Mesothelial cell of epicardium (in vitro differentiated cells): ENCODE data around the gene DDX20. TPM values are rescaled to one million over a fixed set of nuclear protein-coding genes. Genes with fewer than 3 reads are reported as not detected.

Experiments
- DNase-seq, 2 experiments: peaks; one replicate each; pipeline ENCODE4 v3.0.0; 2021; ENCODE audit warnings: low spot score in 2 of 2; ENCODE audit not compliant: unreplicated experiment in 2 of 2
- H3K27ac Mint-ChIP-seq: 2 replicates; pipeline ENCODE4 v1.8.0; 2021; ENCODE audit warnings: mixed read lengths
- H3K27me3 Mint-ChIP-seq: 2 replicates; pipeline ENCODE4 v1.8.0; 2021; ENCODE audit warnings: low read depth, mixed read lengths
- H3K36me3 Mint-ChIP-seq: 2 replicates; pipeline ENCODE4 v1.8.0; 2021; ENCODE audit warnings: mixed read lengths
- H3K4me1 Mint-ChIP-seq: 2 replicates; pipeline ENCODE4 v1.8.0; 2021; ENCODE audit warnings: mixed read lengths
- H3K4me3 Mint-ChIP-seq: 2 replicates; pipeline ENCODE4 v1.8.0; 2021; ENCODE audit warnings: mild to moderate bottlenecking, moderate library complexity, mixed read lengths
- H3K9me3 Mint-ChIP-seq: 2 replicates; pipeline ENCODE4 v1.8.0; 2021; ENCODE audit warnings: mixed read lengths
- total RNA-seq: library from RNA; stranded (reverse); gene quantifications from 3 replicates; pipeline ENCODE4 v1.2.1, GENCODE V29; 2021
- TF ChIP-seq, protein P1 (sequence below): fragments of 200-600 bp; sonication (generic); IDR thresholded peaks from one replicate; pipeline ENCODE4 v1.5.0; 2021; ENCODE audit warnings: antibody characterized with exemption; ENCODE audit not compliant: unreplicated experiment

Gene DDX20
- total RNA-seq, 1 donor from 2014 or later: 16.5 TPM

DNA sequence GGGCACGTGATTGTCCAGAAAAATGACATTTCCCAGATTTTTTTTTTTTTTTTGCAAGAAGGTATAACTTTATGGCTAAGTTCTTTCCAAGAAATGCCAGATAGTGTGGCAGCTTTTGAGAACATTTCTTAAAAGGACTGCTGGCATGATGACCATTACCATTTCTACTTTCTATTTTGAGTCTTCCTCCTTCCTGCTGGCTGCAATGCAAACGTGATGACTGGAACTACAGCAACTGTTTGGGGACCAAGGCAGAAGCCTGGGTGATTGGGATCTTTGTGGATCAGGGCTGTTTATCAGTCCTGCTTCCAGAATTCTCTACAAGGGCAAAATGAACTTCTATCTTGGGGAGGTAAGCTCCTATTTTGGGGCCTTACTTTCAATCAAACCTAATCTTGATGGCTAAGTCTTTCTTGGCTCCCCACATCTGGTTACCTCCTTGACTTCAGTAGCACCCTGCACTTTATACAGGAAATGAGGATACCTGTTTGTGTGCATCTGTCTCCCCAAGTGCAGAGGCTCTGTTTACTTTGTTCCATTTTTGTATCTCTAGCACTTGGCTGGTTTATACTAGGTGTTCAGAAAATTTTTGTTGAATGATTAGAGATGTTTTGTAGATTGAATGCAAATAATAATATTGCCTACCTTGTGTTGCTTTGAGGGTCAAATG is 3.7 kb upstream of the DDX20 start:
- H3K27ac Mint-ChIP-seq: no peak overlapping the region
- TF ChIP-seq, protein P1, sequence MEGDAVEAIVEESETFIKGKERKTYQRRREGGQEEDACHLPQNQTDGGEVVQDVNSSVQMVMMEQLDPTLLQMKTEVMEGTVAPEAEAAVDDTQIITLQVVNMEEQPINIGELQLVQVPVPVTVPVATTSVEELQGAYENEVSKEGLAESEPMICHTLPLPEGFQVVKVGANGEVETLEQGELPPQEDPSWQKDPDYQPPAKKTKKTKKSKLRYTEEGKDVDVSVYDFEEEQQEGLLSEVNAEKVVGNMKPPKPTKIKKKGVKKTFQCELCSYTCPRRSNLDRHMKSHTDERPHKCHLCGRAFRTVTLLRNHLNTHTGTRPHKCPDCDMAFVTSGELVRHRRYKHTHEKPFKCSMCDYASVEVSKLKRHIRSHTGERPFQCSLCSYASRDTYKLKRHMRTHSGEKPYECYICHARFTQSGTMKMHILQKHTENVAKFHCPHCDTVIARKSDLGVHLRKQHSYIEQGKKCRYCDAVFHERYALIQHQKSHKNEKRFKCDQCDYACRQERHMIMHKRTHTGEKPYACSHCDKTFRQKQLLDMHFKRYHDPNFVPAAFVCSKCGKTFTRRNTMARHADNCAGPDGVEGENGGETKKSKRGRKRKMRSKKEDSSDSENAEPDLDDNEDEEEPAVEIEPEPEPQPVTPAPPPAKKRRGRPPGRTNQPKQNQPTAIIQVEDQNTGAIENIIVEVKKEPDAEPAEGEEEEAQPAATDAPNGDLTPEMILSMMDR: no peak
- H3K9me3 Mint-ChIP-seq: no peaks in the 10 kb centered on the region
- H3K36me3 Mint-ChIP-seq: no peaks in the 10 kb centered on the region
- no peak overlapping the region for H3K4me3 Mint-ChIP-seq
- peaks cover 21% of the 10 kb centered on the region for H3K27me3 Mint-ChIP-seq
- H3K4me1 Mint-ChIP-seq: peaks cover 26% of the 10 kb centered on the region
- no peak for DNase-seq

DNA sequence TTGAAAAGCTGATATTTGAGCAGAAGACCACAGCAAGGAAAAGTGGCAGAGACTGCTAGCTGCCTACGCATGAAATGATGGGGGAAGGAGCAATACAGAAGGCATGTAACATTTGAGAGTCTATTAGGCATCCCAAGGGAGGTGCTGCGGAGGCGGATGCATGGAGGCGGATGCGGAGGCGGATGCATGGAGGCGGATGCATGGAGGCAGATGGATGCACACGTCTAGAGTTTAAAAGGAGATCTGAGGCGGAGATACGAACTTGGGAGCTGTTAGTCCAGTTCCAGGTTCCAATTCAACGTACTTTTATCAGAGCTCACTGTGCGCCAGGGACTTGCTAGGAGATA is 744 bp upstream of the DDX20 start:
- peak in 1 of 2 experiments; percentile 58 for DNase-seq
- TF ChIP-seq, protein P1: no peak
- Mint-ChIP-seq H3K9me3 (no peaks in the 10 kb centered on the region), H3K27ac (peak overlapping the region; percentile 99), H3K27me3 (peaks cover 17% of the 10 kb centered on the region), H3K4me3 (peak overlapping the region; percentile 94), H3K36me3 (peaks cover 9% of the 10 kb centered on the region), H3K4me1 (peaks cover 22% of the 10 kb centered on the region)

DNA sequence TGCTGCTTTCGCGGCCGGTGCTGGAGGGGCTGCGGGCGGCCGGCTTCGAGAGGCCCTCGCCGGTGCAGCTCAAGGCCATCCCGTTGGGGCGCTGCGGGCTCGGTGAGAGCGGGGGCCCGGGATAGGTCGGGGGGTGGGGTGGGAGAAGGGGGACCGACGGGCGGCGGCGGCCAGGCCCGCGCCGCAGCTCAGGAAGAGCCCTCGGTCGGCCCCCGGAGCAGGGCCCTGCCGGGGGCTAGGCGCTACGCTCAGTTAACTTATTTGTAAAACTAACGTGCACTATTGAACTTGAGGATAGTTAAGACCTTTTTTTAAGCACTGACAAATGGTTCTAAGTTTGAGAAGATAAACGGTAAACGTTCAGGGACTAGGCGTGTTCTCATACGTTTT is 418 bp downstream of the DDX20 start:
- peak in 1 of 2 experiments; percentile 43 for DNase-seq
- Mint-ChIP-seq H3K27ac (peak overlapping the region; percentile 98), H3K4me3 (peak overlapping the region; percentile 94), H3K36me3 (peaks cover 17% of the 10 kb centered on the region), H3K9me3 (no peaks in the 10 kb centered on the region), H3K4me1 (peaks cover 19% of the 10 kb centered on the region), H3K27me3 (peaks cover 13% of the 10 kb centered on the region)
- TF ChIP-seq, protein P1: no peak

DNA sequence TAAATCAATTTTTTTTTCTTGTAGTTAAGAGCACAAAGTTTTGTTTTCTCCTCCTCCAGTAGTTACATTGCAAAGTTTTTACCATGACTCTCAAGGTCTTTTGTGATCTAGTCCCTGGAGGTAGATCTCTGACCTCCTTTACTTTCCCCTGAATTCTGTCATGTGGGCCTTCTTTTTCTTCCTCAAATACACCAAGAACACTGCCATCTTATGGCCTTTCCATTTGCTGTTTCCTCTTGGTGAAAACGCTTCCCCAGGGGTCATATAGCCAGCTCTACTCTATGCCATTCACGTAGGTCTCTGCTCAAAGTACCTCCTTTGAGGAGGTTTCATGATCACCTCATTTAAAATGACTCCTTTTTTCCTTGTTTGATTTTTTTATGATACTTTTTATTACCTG is 2.7 kb downstream of the DDX20 start:
- Mint-ChIP-seq H3K4me3 (no peak overlapping the region), H3K9me3 (no peaks in the 10 kb centered on the region), H3K36me3 (peaks cover 24% of the 10 kb centered on the region), H3K27ac (no peak overlapping the region), H3K4me1 (peaks cover 19% of the 10 kb centered on the region), H3K27me3 (no peaks in the 10 kb centered on the region)
- DNase-seq: no peak
- TF ChIP-seq, protein P1: no peak

DNA sequence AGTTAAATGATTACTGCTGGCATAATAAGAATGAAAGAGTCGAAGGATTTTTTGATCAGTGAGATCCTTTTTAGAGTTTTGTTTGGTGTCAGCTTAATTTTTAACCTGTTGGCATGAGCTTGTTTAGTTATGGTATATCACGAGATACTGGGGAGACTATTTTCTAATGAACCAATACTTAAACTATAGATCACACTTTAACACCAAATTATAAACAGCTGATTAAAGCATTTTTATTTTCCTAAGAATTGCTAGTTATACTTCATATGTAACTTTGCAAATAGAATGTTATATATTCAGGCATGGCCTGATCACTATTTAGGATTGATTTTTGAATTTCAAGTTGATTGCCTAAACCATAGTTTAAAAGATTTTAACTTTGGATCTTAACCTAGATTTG is 6.0 kb downstream of the DDX20 start:
- no peaks in the 10 kb centered on the region for H3K27me3 Mint-ChIP-seq
- no peak for DNase-seq
- no peak overlapping the region for H3K4me3 Mint-ChIP-seq
- peaks cover 29% of the 10 kb centered on the region for H3K36me3 Mint-ChIP-seq
- H3K9me3 Mint-ChIP-seq: no peaks in the 10 kb centered on the region
- no peak overlapping the region for H3K27ac Mint-ChIP-seq
- TF ChIP-seq, protein P1: no peak
- H3K4me1 Mint-ChIP-seq: peaks cover 7% of the 10 kb centered on the region
